IPS-20b (cell line): Measurements from ENCODE around the gene GCNT1.
A peak's percentile ranks its signal among the peaks of the same experiment; 100 is the strongest.

Source experiments
- H3K27ac ChIP-seq: one replicate; pipeline ENCODE4 v1.5.1; 2013; ENCODE audit warnings: low read length
- H3K27me3 ChIP-seq: 2 replicates; pipeline ENCODE4 v1.6.1; 2013; ENCODE audit warnings: mild to moderate bottlenecking, low read length, inconsistent platforms; ENCODE audit not compliant: insufficient read depth
- H3K36me3 ChIP-seq: 2 replicates; pipeline ENCODE4 v1.6.1; 2013; ENCODE audit warnings: low read depth, mild to moderate bottlenecking, inconsistent platforms, low read length, moderate library complexity; ENCODE audit not compliant: insufficient read depth
- H3K4me1 ChIP-seq: 2 replicates; pipeline ENCODE4 v1.6.1; 2013; ENCODE audit warnings: mild to moderate bottlenecking, control low read depth, inconsistent platforms, low read length, moderate library complexity; ENCODE audit not compliant: insufficient read depth
- H3K4me3 ChIP-seq: 2 replicates; pipeline ENCODE4 v1.5.1; 2013; ENCODE audit warnings: mild to moderate bottlenecking, low read length, inconsistent platforms
- H3K9ac ChIP-seq: 2 replicates; pipeline ENCODE4 v1.6.1; 2013; ENCODE audit warnings: low read depth, mild to moderate bottlenecking, inconsistent platforms, low read length, moderate library complexity
- H3K9me3 ChIP-seq: 2 replicates; pipeline ENCODE4 v1.6.1; 2013; ENCODE audit warnings: mild to moderate bottlenecking, low read depth, low read length, inconsistent platforms; ENCODE audit not compliant: insufficient read depth

GCNT1 gene

DNA sequence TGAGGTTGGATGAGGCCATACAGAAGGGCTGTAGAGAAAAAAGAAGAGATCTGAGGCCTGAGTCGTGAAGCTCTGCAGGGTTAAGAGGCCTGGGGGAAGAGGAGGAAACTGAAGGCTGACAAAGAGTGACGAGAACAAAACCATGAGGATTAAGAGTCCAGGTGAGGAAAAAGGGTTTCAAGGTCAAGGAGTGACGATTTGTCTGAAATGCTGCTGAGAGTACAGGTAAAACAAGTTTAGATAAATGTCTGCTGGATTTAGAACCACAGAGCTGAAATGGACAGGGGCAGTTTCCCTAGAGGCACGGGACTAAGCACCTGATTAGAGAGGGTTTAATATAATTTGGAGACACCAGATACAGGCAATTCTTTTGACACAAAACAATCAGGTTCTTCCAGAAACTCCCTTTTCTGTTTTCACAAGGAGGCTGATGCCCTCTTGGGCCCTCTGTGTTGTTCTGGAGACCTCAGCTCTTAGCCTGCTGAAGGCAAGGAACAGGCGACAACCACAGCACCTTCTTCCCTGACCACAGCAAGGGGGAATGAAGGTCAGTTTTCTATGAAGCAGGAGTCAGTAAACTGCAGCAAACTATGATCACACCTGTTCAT lies 14.6 kb upstream of the GCNT1 start:
- Histone ChIP-seq H3K4me1 (no peaks in the 10 kb centered on the region), H3K27ac (no peak overlapping the region), H3K27me3 (no peaks in the 10 kb centered on the region), H3K9ac (no peak overlapping the region), H3K36me3 (no peaks in the 10 kb centered on the region), H3K9me3 (peaks cover 7% of the 10 kb centered on the region; the same call in 1 of the 2 replicates), H3K4me3 (no peak overlapping the region)

DNA sequence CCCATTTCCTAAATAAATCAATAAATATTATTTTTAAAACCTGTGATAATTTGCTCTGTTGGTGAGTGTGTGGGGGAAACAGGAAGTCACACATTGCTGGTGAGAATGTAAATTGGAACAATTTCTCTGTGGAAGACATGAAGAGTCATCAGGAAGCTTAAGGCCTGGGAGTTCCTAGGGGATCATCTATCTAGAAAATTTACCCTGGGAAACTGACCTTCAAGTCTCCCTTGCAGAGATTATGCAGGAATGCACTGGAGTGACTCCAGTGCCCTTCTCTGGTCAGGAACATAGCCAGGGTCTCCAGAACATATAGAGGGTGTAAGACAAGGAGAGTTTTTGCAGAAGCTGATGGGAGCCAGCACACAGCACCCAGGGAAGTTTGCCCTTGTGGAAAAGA lies 13.0 kb upstream of the GCNT1 start:
- Histone ChIP-seq H3K9me3 (peaks cover 7% of the 10 kb centered on the region; the same call in 1 of the 2 replicates), H3K4me3 (no peak overlapping the region), H3K27me3 (no peaks in the 10 kb centered on the region), H3K4me1 (peaks cover 3% of the 10 kb centered on the region; the same call in 1 of the 2 replicates), H3K27ac (no peak overlapping the region), H3K9ac (no peak overlapping the region), H3K36me3 (no peaks in the 10 kb centered on the region)

DNA sequence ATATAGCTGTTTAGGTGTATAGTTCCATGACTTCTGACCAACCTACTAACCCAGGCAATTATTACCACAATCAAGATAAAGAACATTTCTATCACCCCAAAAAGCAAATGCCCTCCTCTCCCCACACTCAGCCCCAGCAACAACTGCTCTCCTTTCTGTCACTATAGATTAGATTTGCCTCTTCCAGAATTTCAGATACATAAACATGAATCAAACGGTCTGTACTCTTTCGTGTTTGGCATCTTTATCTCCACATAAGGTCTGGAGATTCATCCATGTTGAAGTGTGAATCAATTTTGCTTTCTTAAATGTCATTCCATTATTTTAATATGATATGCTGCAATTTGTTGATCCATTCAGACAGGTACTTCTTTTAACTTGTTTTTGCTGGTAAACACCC lies 10.5 kb upstream of the GCNT1 start:
- Histone ChIP-seq H3K27ac (no peak overlapping the region), H3K36me3 (no peaks in the 10 kb centered on the region), H3K9ac (no peak overlapping the region), H3K4me3 (no peak overlapping the region), H3K27me3 (no peaks in the 10 kb centered on the region), H3K9me3 (0 out of 2 replicates have a peak, but pooled peaks cover 2% of the 10 kb centered on the region), H3K4me1 (peaks cover 13% of the 10 kb centered on the region; the same call in 1 of the 2 replicates)

DNA sequence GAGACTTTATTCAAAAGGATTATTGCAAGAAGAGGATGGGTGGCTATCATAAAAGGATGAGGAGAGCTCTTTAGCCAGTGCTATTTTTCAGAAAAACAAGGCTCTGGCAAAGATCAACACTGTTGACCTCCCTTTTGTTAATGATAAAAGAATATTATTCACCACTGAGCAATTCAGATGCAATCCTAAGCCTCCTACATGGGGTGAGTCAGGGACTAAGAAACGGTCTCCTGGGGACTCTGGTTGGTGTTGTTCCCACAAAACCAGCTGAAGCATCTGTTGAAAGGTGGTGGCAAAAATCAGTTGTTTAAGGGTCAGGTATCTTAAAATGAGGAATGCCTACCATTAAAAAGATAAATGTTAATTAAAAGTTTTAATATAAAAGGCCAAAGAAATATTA lies 7.7 kb upstream of the GCNT1 start:
- Histone ChIP-seq H3K4me3 (no peak overlapping the region; the same call in 1 of the 2 replicates), H3K36me3 (no peaks in the 10 kb centered on the region), H3K4me1 (peaks cover 13% of the 10 kb centered on the region; the same call in 1 of the 2 replicates), H3K27me3 (no peaks in the 10 kb centered on the region), H3K9me3 (0 out of 2 replicates have a peak, but pooled peaks cover 2% of the 10 kb centered on the region), H3K27ac (no peak overlapping the region), H3K9ac (no peak overlapping the region)

DNA sequence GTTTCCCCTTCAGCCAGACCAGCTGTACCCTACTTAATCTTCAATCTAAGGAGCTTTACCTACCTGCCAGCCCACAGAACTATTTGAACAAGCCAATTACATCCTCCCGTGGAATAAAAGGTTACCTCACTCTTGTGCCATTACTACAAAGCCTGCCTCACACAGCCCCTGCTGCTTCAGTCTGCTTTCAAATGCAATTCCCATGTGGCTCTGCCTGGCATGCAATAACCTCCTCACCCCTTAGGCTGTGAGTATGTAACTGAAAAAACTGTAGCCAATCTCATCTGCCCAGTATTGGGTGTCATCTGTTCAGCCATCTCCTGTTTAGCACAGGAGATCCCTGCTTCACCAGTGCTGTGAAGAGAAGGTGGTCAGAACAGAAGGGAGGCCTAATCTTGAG lies 6.1 kb upstream of the GCNT1 start:
- Histone ChIP-seq H3K9ac (no peak overlapping the region), H3K27ac (no peak overlapping the region), H3K4me1 (peaks cover 16% of the 10 kb centered on the region; the same call in 1 of the 2 replicates), H3K4me3 (no peak overlapping the region), H3K27me3 (no peaks in the 10 kb centered on the region), H3K9me3 (0 out of 2 replicates have a peak, but pooled peaks cover 2% of the 10 kb centered on the region), H3K36me3 (no peaks in the 10 kb centered on the region)

DNA sequence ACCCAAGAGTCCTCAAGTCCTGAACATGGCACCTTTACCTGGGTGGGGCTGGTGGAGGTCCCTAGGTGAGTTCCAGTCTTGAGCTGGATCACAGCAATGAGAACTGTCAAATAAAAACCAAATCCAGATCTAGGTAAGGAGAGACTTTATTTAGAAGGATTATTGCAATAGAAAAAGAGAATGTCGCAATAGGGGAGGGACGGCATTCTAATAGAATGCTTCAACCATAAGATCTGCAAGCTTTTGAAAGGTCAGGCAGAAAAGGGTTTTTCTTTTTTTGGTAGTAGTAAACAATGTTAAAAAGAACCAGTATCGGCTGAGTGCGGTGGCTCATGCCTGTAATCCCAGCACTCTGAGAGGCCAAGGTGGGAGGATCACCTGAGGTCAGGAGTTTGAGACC lies 5.2 kb upstream of the GCNT1 start:
- Histone ChIP-seq H3K4me3 (no peak overlapping the region), H3K36me3 (no peaks in the 10 kb centered on the region), H3K27me3 (peaks cover 5% of the 10 kb centered on the region; the same call in 1 of the 2 replicates), H3K9ac (no peak overlapping the region), H3K27ac (no peak overlapping the region), H3K9me3 (0 out of 2 replicates have a peak, but pooled peaks cover 2% of the 10 kb centered on the region), H3K4me1 (peaks cover 16% of the 10 kb centered on the region; the same call in 1 of the 2 replicates)

DNA sequence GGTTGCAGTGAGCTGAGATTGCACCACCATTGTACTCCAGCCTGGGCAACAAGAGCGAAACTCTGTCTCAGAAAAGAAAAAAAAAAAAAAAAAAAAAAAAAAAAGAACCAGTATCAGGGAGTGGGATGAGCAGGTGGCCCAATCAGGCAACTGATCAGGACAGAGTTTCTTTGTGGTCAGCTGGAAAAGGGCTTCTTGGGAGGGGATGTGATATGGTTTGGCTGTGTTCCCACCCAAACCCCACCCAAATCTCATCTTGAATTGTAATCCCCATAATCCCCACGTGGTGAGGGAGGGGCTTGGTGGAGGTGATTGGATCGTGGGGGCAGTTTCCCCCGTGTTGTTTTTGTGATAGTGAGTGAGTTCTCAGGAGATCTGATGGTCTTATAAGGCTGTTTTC lies 4.7 kb upstream of the GCNT1 start:
- Histone ChIP-seq H3K4me3 (no peak overlapping the region), H3K27me3 (peaks cover 6% of the 10 kb centered on the region; the same call in 1 of the 2 replicates), H3K9me3 (no peaks in the 10 kb centered on the region), H3K9ac (no peak overlapping the region), H3K36me3 (no peaks in the 10 kb centered on the region), H3K27ac (no peak overlapping the region), H3K4me1 (peaks cover 16% of the 10 kb centered on the region; the same call in 1 of the 2 replicates)

DNA sequence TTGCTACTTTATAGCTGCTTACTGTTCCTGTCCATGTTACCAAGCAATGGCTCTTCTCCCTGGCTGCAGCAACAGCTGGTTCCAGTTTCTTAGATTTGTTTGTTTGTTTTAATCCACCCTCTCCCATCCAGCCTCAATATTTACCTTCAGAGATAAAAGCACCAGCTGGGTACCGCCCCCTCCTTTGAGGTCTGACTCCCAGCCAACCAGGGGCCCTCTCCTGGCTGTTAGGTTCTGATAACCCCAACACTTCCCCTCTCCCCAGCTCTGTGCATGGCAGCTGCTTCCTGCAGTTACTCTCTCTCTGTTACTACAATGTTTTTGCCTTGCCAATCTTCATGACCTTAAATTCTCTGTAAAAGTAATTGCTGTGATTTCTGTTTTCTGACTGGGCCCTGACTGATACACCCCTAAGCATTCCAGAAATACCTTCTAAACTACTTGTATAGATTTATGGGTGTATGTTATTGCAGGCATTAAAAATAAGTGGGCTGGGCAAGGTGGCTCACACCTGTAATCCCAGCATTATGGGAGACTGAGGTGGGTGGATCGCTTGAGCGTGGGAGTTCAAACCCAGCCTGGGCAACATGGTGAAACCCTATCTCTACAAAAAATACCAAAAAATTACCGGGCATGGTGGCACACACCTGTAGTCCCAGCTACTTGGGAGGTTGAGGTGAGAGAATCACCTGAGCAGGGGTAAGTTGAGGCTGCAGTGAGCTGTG lies 2.6 kb upstream of the GCNT1 start:
- Histone ChIP-seq H3K36me3 (no peaks in the 10 kb centered on the region), H3K9ac (no peak overlapping the region), H3K27me3 (peaks cover 23% of the 10 kb centered on the region; the same call in 1 of the 2 replicates), H3K9me3 (no peaks in the 10 kb centered on the region), H3K4me3 (no peak overlapping the region), H3K4me1 (peaks cover 10% of the 10 kb centered on the region; the same call in 1 of the 2 replicates), H3K27ac (no peak overlapping the region)

DNA sequence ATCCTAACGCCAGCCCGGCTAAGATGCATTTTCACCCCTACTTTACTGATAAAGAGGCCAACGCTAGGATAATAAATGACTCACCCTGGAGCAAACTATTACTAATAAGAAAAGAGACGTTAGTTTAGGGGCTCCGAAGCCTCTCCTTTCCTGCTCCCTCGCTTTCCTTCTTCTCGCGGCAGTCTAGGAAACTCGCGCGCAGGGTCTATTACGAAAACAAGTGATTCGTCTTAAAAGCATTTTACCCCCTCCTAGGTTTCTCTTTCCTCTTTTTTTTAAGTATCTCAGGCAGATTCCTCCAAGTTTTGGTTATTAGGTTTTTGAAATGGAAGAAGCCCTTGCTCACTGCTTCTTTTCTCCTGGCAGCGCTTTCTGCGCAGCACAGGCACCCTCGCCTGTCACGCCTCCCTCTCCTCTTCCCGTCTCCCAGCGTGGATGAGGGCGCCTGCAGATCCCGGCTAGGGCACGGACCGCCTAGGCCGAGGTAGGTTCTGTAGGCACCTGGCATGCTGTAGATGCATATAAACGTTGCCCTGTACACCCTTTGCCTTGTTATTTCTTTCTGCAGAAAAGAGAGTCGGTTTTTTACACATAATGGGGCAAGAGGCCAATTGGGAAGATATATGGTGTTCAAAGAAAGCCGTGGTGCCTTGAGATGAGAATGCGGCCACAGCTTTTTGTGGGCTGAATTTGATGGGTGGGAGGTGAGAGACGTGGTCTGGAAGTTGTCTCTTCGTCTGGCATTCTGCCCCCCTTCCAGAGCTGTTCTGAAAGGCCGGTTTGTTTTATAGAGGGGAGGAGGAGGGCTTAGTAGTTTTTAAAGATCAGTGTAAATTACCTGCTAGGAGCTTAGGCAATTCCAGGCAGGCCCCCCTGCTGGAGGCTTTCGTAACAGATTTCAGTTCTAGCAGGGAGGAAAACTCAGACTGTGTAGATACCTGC lies 983 bp downstream of the GCNT1 start:
- H3K9ac ChIP-seq, result peak overlapping the region; percentile 75; the same call in 1 of the 2 replicates
- 0 out of 2 replicates have a peak, but pooled peaks cover 3% of the 10 kb centered on the region for H3K4me1 ChIP-seq
- H3K36me3 ChIP-seq, result peaks cover 10% of the 10 kb centered on the region; the same call in 1 of the 2 replicates
- H3K9me3 ChIP-seq, result no peaks in the 10 kb centered on the region
- no peak overlapping the region for H3K27ac ChIP-seq
- H3K27me3 ChIP-seq, result peaks cover 23% of the 10 kb centered on the region; the same call in 1 of the 2 replicates
- H3K4me3 ChIP-seq, result peak overlapping the region; percentile 89

DNA sequence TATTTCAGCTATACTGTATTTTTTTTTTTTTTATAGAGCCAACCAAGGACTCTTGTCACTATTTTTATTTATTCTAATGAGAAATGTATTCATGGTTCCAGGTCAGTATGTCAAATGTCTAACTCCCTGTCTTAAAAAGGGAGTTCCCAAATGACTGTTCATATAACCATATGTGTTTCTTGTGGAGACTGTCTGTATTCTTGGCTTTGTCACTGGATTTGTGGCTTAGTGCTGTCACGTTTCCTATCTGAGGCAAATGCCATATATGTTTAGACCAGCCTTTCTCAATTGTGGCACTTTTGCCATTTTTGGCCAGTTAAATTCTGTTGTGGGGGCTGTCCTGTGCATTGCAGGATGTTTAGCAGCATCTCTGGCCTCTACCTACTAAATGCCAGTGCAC lies 3.1 kb downstream of the GCNT1 start:
- H3K4me1 ChIP-seq, result no peaks in the 10 kb centered on the region
- H3K4me3 ChIP-seq, result no peak overlapping the region
- H3K27me3 ChIP-seq, result peaks cover 23% of the 10 kb centered on the region; the same call in 1 of the 2 replicates
- H3K27ac ChIP-seq, result no peak overlapping the region
- no peak overlapping the region for H3K9ac ChIP-seq
- no peaks in the 10 kb centered on the region for H3K9me3 ChIP-seq
- H3K36me3 ChIP-seq, result peaks cover 10% of the 10 kb centered on the region; the same call in 1 of the 2 replicates

DNA sequence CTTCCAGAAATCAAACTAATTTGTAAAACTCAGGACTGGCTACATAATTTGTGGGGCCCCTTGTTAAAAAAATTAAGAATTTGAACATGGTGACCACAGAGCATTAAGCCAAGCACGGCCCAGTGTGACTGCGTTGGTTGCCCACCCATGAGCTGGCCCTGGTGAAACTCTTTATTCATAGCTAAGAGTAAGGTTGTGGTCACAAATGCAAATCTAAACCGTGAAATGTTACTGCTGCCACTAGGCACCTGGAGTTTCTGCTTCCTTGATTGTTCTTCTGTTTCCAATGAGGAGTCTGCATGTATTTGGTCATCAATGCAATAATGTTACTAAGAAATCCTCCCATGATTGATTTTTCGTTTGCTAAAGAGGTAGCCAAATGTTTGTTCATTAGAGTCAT lies 4.2 kb downstream of the GCNT1 start:
- no peaks in the 10 kb centered on the region for H3K9me3 ChIP-seq
- H3K4me1 ChIP-seq, result peaks cover 2% of the 10 kb centered on the region; the same call in 1 of the 2 replicates
- peaks cover 23% of the 10 kb centered on the region; the same call in 1 of the 2 replicates for H3K27me3 ChIP-seq
- H3K4me3 ChIP-seq, result no peak overlapping the region
- H3K9ac ChIP-seq, result no peak overlapping the region
- no peak overlapping the region for H3K27ac ChIP-seq
- peaks cover 10% of the 10 kb centered on the region; the same call in 1 of the 2 replicates for H3K36me3 ChIP-seq
